Measurements from ENCODE around the gene NIPAL4.
"Not testable (repeated sequence)": the region's sequence is repeated elsewhere in the genome, so short reads cannot be mapped to it uniquely, and the experiment has no call there.

NIPAL4 gene

DNA sequence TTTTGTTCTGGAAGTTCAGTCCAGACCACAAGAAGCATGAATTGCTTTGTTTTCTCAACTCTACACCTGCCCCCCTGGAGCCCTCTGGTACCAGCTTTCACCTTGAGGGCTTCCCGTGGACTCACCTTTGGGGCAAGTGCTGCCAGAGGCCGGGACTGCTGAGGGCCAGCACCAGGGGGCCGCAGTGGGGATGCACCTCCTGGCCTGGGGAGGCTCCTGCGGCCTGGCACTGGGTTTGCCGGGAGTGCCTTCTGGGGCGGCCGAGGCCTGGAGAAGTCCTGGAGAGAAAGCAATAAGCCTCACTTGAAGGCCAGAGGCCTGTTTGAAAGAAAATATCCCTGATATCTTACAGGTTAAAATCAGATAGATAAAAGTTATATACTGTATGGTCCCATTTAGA is 21.7 kb downstream of the NIPAL4 start:
- ChIA-PET CTCF (no interaction called here), POLR2A (no interaction called here)
- TF ChIP-seq BHLHE40 (IDR thresholded peaks at IDR 0.05; ENCODE audit: borderline replicate concordance) (no peak), ZNF384 (IDR thresholded peaks at IDR 0.05) (no peak), SUZ12 (IDR thresholded peaks at IDR 0.05) (no peak), FOXM1 (IDR thresholded peaks at IDR 0.05; ENCODE audit: borderline replicate concordance) (no peak), SP1 (IDR thresholded peaks at IDR 0.05) (no peak)
- DNase-seq (ENCODE audit: extremely low spot score), result no peak

DNA sequence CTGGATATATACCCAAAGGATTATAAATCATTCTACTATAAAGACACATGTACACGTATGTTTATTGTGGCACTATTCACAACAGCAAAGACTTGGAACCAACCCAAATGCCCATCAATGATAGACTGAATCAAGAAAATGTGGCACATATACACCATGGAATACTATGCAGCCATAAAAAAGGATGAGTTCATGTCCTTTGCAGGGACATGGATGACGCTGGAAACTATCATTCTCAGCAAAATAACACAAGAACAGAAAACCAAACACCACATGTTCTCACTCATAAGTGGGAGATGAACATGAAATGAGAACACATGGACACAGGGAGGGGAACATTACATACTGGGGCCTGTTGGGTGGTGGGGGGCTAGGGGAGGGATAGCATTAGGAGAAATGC is 22.7 kb downstream of the NIPAL4 start:
- POLR2A ChIA-PET; DNase-seq (ENCODE audit: extremely low spot score); CTCF ChIA-PET: not testable (repeated sequence)

DNA sequence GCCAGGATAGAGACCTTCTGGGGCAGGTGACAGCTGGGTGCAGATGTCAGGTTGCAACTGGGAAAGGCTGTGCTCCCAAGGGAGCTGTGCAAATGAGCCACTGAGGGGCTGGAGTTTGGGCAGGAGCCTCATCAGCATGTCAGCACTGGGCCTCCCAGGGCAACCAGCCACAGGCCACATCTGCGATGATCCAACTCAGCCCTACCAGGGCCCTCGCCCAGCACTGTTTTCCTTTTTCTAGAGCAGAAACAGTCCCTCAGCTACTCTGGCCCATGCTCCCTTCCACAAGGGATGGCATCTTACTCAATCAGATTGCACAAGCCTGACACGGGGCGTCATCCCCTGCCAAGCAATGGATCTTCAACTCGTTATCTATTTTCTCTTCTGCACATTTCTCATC is 24.8 kb downstream of the NIPAL4 start:
- CTCF ChIA-PET, result interaction anchor here (0.9 to 1.7 kb wide), 2 partner anchors 8 to 13 kb away, joined by 3 to 7 read pairs; no protein-coding TSS in a partner anchor

DNA sequence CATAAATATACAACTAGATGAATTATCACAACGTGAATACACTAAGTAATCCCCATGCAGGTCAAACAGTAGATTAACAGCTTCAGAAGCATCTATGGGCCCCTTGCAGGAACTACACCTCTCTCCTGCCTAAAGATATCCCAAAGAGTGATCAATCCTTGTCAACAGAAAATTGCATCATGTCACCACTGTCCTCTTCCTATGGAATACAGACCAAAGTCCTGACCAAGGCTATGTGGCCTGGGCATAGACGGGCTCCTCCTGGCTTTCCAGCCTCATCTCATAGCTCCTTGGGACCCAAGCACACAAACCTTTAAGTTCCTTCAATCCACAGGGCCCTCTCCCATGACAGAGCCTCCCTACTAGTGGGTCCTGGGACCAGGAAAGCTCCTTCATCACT is 25.3 kb downstream of the NIPAL4 start:
- no peak for DNase-seq (ENCODE audit: extremely low spot score)
- CTCF ChIA-PET, result interaction anchor here (0.9 to 1.7 kb wide), 2 partner anchors 8 to 14 kb away, joined by 3 to 7 read pairs; no protein-coding TSS in a partner anchor
- TF ChIP-seq NFRKB (IDR thresholded peaks at IDR 0.05), result no peak
- no peak for TF ChIP-seq LEF1 (IDR thresholded peaks at IDR 0.05; ENCODE audit: borderline replicate concordance)
- TF ChIP-seq BHLHE40 (IDR thresholded peaks at IDR 0.05; ENCODE audit: borderline replicate concordance), result no peak
- no peak for TF ChIP-seq TARDBP (IDR thresholded peaks at IDR 0.05)
- no peak for TF ChIP-seq FOXK2 (IDR thresholded peaks at IDR 0.05)
- TF ChIP-seq CTBP1 (IDR thresholded peaks at IDR 0.05; ENCODE audit: borderline replicate concordance), result no peak
- no peak for TF ChIP-seq FOXA1 (IDR thresholded peaks at IDR 0.05)
- TF ChIP-seq ZNF384 (IDR thresholded peaks at IDR 0.05), result no peak
- no peak for TF ChIP-seq HDGF (IDR thresholded peaks at IDR 0.05; ENCODE audit: borderline replicate concordance)
- no peak for TF ChIP-seq L3MBTL2 (conservative IDR thresholded peaks at IDR 0.05)
- TF ChIP-seq, protein P1, sequence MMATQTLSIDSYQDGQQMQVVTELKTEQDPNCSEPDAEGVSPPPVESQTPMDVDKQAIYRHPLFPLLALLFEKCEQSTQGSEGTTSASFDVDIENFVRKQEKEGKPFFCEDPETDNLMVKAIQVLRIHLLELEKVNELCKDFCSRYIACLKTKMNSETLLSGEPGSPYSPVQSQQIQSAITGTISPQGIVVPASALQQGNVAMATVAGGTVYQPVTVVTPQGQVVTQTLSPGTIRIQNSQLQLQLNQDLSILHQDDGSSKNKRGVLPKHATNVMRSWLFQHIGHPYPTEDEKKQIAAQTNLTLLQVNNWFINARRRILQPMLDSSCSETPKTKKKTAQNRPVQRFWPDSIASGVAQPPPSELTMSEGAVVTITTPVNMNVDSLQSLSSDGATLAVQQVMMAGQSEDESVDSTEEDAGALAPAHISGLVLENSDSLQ (IDR thresholded peaks at IDR 0.05), result no peak
- TF ChIP-seq ELF4 (IDR thresholded peaks at IDR 0.05), result no peak
- no peak for TF ChIP-seq FOXM1 (IDR thresholded peaks at IDR 0.05; ENCODE audit: borderline replicate concordance)
- TF ChIP-seq ARNT (IDR thresholded peaks at IDR 0.05), result no peak
- no peak for TF ChIP-seq SP1 (IDR thresholded peaks at IDR 0.05)
- no peak for TF ChIP-seq SUZ12 (IDR thresholded peaks at IDR 0.05)
- POLR2A ChIA-PET, result no interaction called here

More for the DNA sequence above, 24.8 kb downstream of the NIPAL4 start:
- TF ChIP-seq, protein P1 (IDR thresholded peaks at IDR 0.05), result no peak
- TF ChIP-seq SUZ12 (IDR thresholded peaks at IDR 0.05) (no peak), FOXM1 (IDR thresholded peaks at IDR 0.05; ENCODE audit: borderline replicate concordance) (no peak), NFRKB (IDR thresholded peaks at IDR 0.05) (no peak)
- POLR2A ChIA-PET, result no interaction called here
- no peak for DNase-seq (ENCODE audit: extremely low spot score)

DNA sequence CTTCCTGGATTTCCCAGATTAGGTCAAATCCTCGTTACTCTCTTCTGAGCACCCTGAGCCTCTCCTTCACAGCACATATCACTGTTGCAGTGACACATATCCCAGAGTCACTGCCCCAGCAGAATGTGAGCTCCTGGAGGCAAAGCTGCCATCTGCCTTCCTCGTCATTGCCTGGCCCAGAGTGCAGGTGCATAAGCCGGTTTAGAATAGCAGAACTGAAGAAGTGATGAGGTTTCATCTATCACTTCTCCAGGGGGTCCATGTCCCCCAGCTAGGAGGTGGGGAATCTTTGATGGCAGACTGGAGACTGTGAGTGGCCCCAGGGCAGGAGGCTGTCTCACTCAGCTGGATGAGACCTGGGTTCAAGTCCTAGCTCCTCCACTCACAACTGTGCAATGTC is 25.8 kb downstream of the NIPAL4 start:
- ChIA-PET POLR2A (no interaction called here), CTCF (interaction anchor here (0.9 to 1.7 kb wide), 2 partner anchors 9 to 14 kb away, joined by 3 to 7 read pairs; no protein-coding TSS in a partner anchor)
- TF ChIP-seq, protein P1 (IDR thresholded peaks at IDR 0.05), result no peak
- TF ChIP-seq NFRKB (IDR thresholded peaks at IDR 0.05), result no peak
- no peak for TF ChIP-seq FOXA1 (IDR thresholded peaks at IDR 0.05)
- no peak for TF ChIP-seq SUZ12 (IDR thresholded peaks at IDR 0.05)
- TF ChIP-seq FOXK2 (IDR thresholded peaks at IDR 0.05), result no peak
- TF ChIP-seq HDGF (IDR thresholded peaks at IDR 0.05; ENCODE audit: borderline replicate concordance), result no peak
- TF ChIP-seq CTBP1 (IDR thresholded peaks at IDR 0.05; ENCODE audit: borderline replicate concordance), result no peak
- no peak for TF ChIP-seq ELF4 (IDR thresholded peaks at IDR 0.05)
- TF ChIP-seq SP1 (IDR thresholded peaks at IDR 0.05), result no peak
- TF ChIP-seq BHLHE40 (IDR thresholded peaks at IDR 0.05; ENCODE audit: borderline replicate concordance), result no peak
- TF ChIP-seq L3MBTL2 (conservative IDR thresholded peaks at IDR 0.05), result no peak
- no peak for TF ChIP-seq TARDBP (IDR thresholded peaks at IDR 0.05)
- no peak for TF ChIP-seq FOXM1 (IDR thresholded peaks at IDR 0.05; ENCODE audit: borderline replicate concordance)

DNA sequence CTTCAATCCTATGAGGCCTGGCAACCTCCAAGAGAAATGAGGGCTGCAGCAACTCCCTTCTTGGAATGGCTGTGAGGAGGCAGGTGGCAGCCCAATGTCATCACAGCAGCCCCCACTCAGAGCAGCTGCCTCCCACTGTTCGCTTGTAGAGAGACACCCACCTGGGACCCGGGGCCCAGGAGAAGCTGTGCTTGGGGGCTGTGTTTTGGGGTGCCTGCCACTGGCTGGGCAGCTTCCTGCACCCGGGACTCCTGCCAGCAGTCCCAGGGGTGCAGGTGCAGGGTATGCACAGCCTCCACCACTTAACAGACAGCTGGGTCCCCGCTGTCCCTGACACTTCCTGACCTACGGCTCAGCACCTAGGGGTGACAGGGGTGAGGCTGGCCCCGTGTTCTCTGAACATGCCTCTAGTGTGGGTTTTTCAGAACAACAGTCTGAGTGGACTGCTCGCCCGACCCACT is 26.2 kb downstream of the NIPAL4 start:
- CTCF ChIA-PET, result interaction anchor here (1.7 kb wide), 1 partner anchor 14 kb away, joined by 7 read pairs; no protein-coding TSS in a partner anchor
- POLR2A ChIA-PET, result no interaction called here
- no peak for DNase-seq (ENCODE audit: extremely low spot score)
- TF ChIP-seq FOXK2 (IDR thresholded peaks at IDR 0.05) (no peak), ELF4 (IDR thresholded peaks at IDR 0.05) (no peak), SP1 (IDR thresholded peaks at IDR 0.05) (no peak), BHLHE40 (IDR thresholded peaks at IDR 0.05; ENCODE audit: borderline replicate concordance) (no peak), L3MBTL2 (conservative IDR thresholded peaks at IDR 0.05) (no peak), LEF1 (IDR thresholded peaks at IDR 0.05; ENCODE audit: borderline replicate concordance) (no peak), FOXA1 (IDR thresholded peaks at IDR 0.05) (no peak), HDGF (IDR thresholded peaks at IDR 0.05; ENCODE audit: borderline replicate concordance) (no peak), ARNT (IDR thresholded peaks at IDR 0.05) (no peak), CTBP1 (IDR thresholded peaks at IDR 0.05; ENCODE audit: borderline replicate concordance) (no peak), SUZ12 (IDR thresholded peaks at IDR 0.05) (no peak), TARDBP (IDR thresholded peaks at IDR 0.05) (no peak), NFRKB (IDR thresholded peaks at IDR 0.05) (no peak), FOXM1 (IDR thresholded peaks at IDR 0.05; ENCODE audit: borderline replicate concordance) (no peak), ZNF384 (IDR thresholded peaks at IDR 0.05) (no peak)
- TF ChIP-seq, protein P1 (IDR thresholded peaks at IDR 0.05), result no peak

More for the DNA sequence above, 25.8 kb downstream of the NIPAL4 start:
- DNase-seq (ENCODE audit: extremely low spot score), result no peak
